HUES64 (cell line): Measurements from ENCODE around the gene SMOC2.

ENCODE experiments used
- H3K27ac ChIP-seq: 2 replicates; pipeline ENCODE4 v1.7.0; 2013; ENCODE audit warnings: low read depth, low read length, inconsistent platforms
- H3K27me3 ChIP-seq: 2 replicates; pipeline ENCODE4 v1.6.1; 2013; ENCODE audit warnings: mild to moderate bottlenecking, low read length; ENCODE audit not compliant: insufficient read depth
- H3K36me3 ChIP-seq: 2 replicates; pipeline ENCODE4 v1.6.1; 2013; ENCODE audit warnings: mild to moderate bottlenecking, low read length; ENCODE audit not compliant: insufficient read depth
- H3K4me1 ChIP-seq: 2 replicates; pipeline ENCODE4 v1.6.1; 2013; ENCODE audit warnings: mild to moderate bottlenecking, low read length, moderate library complexity; ENCODE audit not compliant: insufficient read depth
- H3K4me3 ChIP-seq: 2 replicates; pipeline ENCODE4 v1.5.1; 2013; ENCODE audit warnings: mild to moderate bottlenecking, low read length, moderate library complexity
- H3K9ac ChIP-seq: 2 replicates; pipeline ENCODE4 v1.6.1; 2013; ENCODE audit warnings: mild to moderate bottlenecking, low read depth, low read length
- H3K9me3 ChIP-seq: 2 replicates; pipeline ENCODE4 v1.6.1; 2013; ENCODE audit warnings: low read depth, low read length; ENCODE audit not compliant: insufficient read depth
- WGBS: fragments of 150-250, 120-280 bp; methylation state at CpG from one replicate; pipeline ENCODE4 v1.1.7; 2013; ENCODE audit warnings: missing lambda C conversion rate; 5-methylcytosine and 5-hydroxymethylcytosine counted together

The SMOC2 gene

DNA sequence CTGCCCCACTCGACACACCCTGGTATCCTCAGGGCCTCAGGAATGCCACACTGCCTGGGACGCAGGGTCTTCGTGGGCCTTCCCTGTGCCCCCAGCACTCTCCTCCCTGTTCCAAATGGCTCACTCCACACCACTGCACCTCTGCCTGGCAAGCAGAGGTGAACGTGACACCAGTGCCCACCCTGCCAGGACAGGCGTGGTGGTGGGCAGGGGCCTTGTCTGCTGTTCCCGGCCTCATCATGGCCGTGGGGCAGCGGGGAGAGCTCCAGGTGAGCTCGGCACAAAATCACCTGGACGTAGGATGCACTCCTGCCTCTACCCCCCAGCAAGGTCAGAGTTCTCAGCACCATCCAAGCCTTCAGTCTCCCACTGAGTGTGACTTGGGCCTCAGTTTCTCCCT, 202.4 kb downstream of the SMOC2 start:
- Histone ChIP-seq H3K27ac (no peak overlapping the region), H3K9ac (no peak overlapping the region), H3K36me3 (no peaks in the 10 kb centered on the region), H3K4me1 (peaks cover 17% of the 10 kb centered on the region), H3K27me3 (no peaks in the 10 kb centered on the region), H3K4me3 (no peak overlapping the region), H3K9me3 (no peaks in the 10 kb centered on the region)
- WGBS: 95% methylated on average over 10 of the region's 10 CpGs

DNA sequence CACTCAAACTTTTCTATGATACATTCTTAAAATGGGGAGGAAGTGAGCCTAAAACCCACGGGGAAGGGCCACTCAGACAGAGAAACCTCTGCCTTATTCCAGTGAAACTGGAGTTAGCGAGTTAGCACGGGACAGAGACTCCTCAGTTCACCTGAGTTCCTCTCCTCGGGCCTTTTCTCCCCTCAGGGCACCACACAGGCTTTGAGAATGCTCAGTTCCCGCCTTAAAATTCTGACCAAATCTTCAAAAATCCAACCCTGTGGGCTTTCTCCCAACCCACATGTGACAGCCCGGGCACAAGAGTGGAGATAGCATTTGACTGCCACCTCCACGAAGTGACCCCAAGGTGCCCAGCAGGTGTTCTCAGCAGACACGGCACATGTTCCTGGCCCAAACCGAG, 204.3 kb downstream of the SMOC2 start:
- no peak overlapping the region for H3K4me3 ChIP-seq
- H3K27me3 ChIP-seq: no peaks in the 10 kb centered on the region
- no peak overlapping the region for H3K27ac ChIP-seq
- no peaks in the 10 kb centered on the region for H3K9me3 ChIP-seq
- no peak overlapping the region for H3K9ac ChIP-seq
- H3K4me1 ChIP-seq: peaks cover 20% of the 10 kb centered on the region
- WGBS: 90% methylated on average over 9 of the region's 9 CpGs
- H3K36me3 ChIP-seq: no peaks in the 10 kb centered on the region

DNA sequence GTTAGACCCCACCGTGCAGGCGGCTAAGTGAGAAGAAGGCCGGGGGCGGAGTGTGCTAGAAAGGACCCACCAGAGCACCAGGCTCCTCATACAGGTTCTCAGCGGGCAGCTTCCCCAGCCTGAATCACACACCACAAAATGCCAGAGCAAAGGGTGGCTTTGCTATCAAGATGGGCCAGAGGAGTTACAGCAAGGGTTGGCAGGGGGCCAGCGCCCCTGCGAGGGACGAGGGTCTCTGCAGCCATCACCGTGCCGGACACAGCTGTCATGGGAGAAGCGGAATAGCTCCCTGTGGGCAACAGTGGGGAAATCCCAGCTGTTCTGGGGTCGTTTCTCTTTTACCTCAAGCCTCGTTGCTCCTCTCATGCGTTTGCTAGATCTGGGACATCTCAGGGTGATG, 206.3 kb downstream of the SMOC2 start:
- no peaks in the 10 kb centered on the region for H3K36me3 ChIP-seq
- H3K4me1 ChIP-seq: peaks cover 6% of the 10 kb centered on the region; the same call in 1 of the 2 replicates
- no peak overlapping the region for H3K9ac ChIP-seq
- H3K9me3 ChIP-seq: no peaks in the 10 kb centered on the region
- WGBS: 87% methylated on average over 14 of the region's 14 CpGs
- H3K27ac ChIP-seq: no peak overlapping the region
- H3K4me3 ChIP-seq: no peak overlapping the region
- no peaks in the 10 kb centered on the region for H3K27me3 ChIP-seq

DNA sequence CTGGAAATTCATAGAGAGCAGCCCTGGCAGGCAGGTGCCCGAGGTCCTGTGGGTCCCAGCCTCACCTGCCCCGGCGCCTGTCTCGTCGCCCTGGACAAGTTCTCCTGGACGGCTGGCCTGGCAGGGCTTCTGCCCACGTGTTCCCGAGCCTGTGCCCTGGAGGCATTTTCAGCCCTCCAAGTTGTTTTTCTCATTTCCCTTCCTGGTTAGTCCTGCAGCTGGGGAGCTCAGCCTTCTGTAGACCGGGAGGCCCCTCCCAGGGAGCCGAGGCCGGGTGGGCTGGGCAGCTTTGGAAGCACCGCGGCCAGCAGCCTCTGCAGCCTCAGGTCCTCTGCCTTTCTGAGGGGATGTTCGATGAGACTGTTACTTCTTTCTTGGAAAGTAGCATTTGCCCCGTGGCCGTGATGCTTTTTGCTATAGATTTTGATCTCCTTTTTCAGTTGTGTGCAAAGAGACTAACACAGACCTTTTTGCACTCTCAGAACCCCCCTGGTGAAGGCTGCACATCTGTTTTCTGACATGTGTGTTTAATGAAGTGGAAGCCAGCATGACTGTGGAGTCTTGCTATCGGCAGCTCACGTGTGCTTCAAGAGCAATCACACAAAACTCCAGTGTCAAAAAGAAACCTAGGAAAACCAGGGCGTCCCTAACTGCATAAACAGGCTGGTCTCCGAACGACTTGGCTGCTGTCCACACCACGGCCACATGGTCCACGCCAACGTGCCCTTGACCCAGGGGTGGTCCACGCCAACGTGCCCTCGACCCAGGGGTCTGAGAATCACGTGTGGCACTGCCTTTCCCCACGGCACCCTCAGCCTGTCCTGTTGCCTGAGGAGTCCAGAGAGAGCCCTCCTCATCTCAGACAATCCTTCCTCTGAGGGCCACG, 207.5 kb downstream of the SMOC2 start:
- Histone ChIP-seq H3K36me3 (no peaks in the 10 kb centered on the region), H3K27ac (no peak overlapping the region), H3K9ac (no peak overlapping the region), H3K27me3 (no peaks in the 10 kb centered on the region), H3K4me1 (peaks cover 6% of the 10 kb centered on the region; the same call in 1 of the 2 replicates), H3K9me3 (no peaks in the 10 kb centered on the region), H3K4me3 (no peak overlapping the region)
- WGBS: 75% methylated on average over 30 of the region's 30 CpGs

DNA sequence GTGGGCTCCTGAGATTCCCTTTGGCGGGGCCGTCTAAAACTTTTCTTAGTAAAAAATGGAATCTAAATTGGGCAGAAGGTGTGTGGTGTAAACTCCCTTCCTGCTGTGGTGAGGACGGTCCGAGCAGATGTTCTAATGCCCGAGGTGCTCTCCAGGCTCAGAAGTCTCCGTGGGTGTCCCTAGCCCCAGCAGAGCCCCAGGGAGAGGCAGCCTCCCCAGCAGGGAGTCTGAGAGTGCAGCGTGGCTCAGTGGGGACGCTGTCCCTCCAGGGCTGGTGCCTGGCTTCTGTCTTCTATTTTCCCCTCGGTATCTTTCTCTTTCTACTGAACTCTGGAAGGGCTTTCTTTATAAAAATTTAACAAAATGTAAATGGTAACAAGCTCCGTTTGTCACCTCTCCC, 208.2 kb downstream of the SMOC2 start:
- Histone ChIP-seq H3K4me1 (peaks cover 6% of the 10 kb centered on the region; the same call in 1 of the 2 replicates), H3K27ac (no peak overlapping the region), H3K27me3 (no peaks in the 10 kb centered on the region), H3K36me3 (no peaks in the 10 kb centered on the region), H3K4me3 (no peak overlapping the region), H3K9ac (no peak overlapping the region), H3K9me3 (no peaks in the 10 kb centered on the region)
- WGBS: 54% methylated on average over 10 of the region's 10 CpGs

DNA sequence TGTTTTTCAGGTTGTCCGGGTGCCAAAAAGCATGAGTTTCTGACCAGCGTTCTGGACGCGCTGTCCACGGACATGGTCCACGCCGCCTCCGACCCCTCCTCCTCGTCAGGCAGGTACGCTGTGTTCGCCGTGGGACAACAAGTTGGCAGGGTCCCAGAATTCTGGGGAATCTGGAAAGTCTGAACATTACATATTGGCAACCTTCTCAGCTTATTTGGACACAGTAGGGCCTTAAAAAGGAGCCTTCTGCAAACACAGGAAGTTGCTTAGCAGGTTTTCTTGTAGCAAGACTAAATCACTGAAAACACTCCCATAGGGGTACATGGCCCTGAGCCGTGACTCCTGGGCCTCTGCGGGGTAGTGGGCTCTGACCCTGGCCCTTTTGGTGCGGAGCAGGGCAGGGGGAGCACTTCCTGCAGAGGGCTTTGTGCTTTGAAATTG, 209.7 kb downstream of the SMOC2 start:
- no peaks in the 10 kb centered on the region for H3K27me3 ChIP-seq
- H3K4me3 ChIP-seq: no peak overlapping the region
- H3K4me1 ChIP-seq: peaks cover 6% of the 10 kb centered on the region; the same call in 1 of the 2 replicates
- H3K27ac ChIP-seq: no peak overlapping the region
- H3K9me3 ChIP-seq: peaks cover 2% of the 10 kb centered on the region; the same call in 1 of the 2 replicates
- 94% methylated on average over 15 of the region's 15 CpGs for WGBS
- no peak overlapping the region for H3K9ac ChIP-seq
- H3K36me3 ChIP-seq: no peaks in the 10 kb centered on the region

DNA sequence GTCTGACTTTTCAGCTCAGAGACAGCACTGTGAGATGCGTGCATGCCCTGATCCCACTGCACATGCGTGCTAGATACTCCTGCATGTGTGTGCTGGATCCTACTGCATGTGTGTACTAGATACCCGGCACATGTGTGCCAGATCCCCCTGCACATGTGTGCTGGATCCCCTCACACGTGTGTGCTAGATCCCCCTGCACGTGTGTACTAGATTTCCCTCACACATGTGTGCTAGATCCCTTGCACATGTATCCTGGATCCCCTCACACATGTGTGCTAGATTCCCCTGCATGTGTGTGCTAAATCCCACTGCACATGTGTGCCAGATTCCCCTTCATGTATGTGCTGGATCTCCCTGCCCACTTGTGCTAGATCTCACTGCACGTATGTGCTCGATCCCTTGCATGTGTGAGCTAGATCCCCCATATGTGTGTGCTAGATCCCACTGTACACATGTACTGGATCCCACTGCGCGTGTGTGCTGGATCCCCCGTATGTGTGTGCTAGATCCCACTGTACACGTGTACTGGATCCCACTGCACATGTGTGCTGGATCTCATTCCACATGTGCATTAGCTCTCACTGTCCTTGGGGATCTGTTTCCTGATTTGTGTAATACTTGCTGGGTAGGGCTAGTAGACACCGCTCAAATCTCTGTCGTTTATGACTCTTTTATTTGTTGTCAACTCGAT, 214.6 kb downstream of the SMOC2 start:
- no peaks in the 10 kb centered on the region for H3K4me1 ChIP-seq
- H3K4me3 ChIP-seq: no peak overlapping the region
- H3K9me3 ChIP-seq: peaks cover 6% of the 10 kb centered on the region; the same call in 1 of the 2 replicates
- H3K27ac ChIP-seq: no peak overlapping the region
- no peak overlapping the region for H3K9ac ChIP-seq
- H3K36me3 ChIP-seq: no peaks in the 10 kb centered on the region
- WGBS: 90% methylated on average over 14 of the region's 14 CpGs
- H3K27me3 ChIP-seq: no peaks in the 10 kb centered on the region

DNA sequence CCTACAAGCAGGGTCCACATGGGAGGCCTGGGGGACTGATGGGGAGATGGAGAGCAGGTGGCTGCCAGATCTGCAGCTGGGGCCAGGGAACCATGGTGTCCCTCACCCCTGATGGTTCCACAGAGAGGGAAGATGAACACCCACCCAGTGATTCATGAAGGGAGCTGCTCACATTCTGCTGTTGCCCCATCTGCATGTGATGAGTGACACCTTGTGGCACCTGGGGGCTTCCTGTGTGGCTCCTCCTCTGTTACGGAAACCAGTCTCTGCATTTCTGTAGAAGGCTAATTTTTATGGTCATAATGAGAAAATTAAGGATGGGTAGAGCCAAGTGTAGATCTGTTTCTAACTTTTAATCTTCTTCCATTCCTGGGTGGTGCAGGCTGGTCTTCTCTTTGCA, 217.1 kb downstream of the SMOC2 start:
- 91% methylated on average over 1 of the region's 1 CpG for WGBS
- Histone ChIP-seq H3K4me1 (no peaks in the 10 kb centered on the region), H3K4me3 (no peak overlapping the region), H3K9ac (no peak overlapping the region), H3K27me3 (no peaks in the 10 kb centered on the region), H3K27ac (no peak overlapping the region), H3K36me3 (no peaks in the 10 kb centered on the region), H3K9me3 (peaks cover 6% of the 10 kb centered on the region; the same call in 1 of the 2 replicates)

DNA sequence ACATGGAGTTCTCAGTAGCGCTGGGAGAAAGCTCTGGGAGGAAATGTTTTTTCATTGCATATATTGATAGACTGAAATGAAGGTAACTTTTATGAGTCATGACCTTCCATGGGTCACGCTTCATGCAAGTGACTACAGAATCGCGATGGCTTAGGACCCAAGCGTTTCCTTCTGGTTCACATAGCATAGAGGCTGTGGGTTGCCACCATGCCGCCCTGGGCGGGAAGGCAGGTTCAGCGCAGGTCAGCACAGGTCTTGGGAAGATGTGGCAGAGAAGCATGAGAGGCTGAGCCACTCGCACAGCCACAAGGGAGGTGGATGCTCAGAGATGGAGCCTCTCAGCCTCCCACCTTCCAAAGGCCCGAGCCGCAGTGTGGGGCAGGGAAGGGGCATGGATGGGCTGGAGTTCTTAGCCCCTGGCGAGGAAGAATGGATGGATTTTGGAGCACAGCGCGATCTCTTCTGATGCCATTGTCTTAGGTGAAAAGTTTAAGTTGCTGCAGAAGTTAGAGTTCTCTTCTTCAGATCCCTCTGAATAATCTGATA, 219.5 kb downstream of the SMOC2 start:
- no peak overlapping the region for H3K9ac ChIP-seq
- H3K27ac ChIP-seq: no peak overlapping the region
- 96% methylated on average over 14 of the region's 14 CpGs for WGBS

DNA sequence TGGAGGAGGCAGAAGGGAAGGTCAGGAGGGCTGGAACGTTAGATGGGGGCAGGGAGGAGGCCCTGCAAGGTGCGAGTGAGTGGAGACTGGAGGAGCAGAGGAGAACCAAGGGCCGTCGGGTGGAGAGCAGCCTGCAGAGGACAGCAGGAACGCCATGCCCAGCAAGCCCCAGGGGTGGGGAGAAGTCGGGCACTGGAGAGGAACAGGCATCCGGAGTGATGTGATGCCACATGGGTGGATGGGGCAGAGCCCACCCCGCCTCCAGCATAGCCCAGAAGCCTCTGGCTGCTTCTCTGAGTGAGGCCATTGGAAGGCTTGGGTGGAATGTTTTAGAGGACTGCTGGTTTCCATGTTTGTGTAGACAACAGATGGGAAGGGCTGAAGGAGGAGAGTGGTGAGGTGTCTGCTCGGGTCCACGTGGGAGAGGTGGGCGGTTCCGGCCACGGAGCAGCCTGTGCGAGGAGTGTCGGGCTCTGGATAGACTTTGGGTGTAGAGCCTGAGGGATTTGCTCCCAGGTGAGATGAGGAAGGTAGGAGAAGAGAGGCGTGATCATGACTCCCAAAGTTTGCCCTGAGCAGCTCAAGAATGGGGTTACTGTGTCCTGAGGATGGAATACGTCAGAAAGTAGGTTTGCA, 221.4 kb downstream of the SMOC2 start:
- 95% methylated on average over 17 of the region's 17 CpGs for WGBS
- H3K9me3 ChIP-seq: 0 out of 2 replicates have a peak, but pooled peaks cover 3% of the 10 kb centered on the region

More for the DNA sequence above, 219.5 kb downstream of the SMOC2 start:
- no peak overlapping the region for H3K4me3 ChIP-seq
- H3K27me3 ChIP-seq: no peaks in the 10 kb centered on the region
- 0 out of 2 replicates have a peak, but pooled peaks cover 6% of the 10 kb centered on the region for H3K4me1 ChIP-seq
- no peaks in the 10 kb centered on the region for H3K36me3 ChIP-seq
- peaks cover 6% of the 10 kb centered on the region; the same call in 1 of the 2 replicates for H3K9me3 ChIP-seq

More for the DNA sequence above, 221.4 kb downstream of the SMOC2 start:
- Histone ChIP-seq H3K9ac (no peak overlapping the region), H3K4me1 (peaks cover 21% of the 10 kb centered on the region), H3K27me3 (no peaks in the 10 kb centered on the region), H3K36me3 (no peaks in the 10 kb centered on the region), H3K4me3 (no peak overlapping the region), H3K27ac (no peak overlapping the region)
